ENCODE results near the gene MED13. TPM values are rescaled to one million over a fixed set of nuclear protein-coding genes. Genes with fewer than 3 reads are reported as not detected.

Gene MED13
- total and polyA plus RNA-seq, 9 of the 15 experiments (the other 6 are each of a cell fraction or from before 2014, with no cell fraction given) = 5.4 to 48.4 (median 28.2) TPM

DNA sequence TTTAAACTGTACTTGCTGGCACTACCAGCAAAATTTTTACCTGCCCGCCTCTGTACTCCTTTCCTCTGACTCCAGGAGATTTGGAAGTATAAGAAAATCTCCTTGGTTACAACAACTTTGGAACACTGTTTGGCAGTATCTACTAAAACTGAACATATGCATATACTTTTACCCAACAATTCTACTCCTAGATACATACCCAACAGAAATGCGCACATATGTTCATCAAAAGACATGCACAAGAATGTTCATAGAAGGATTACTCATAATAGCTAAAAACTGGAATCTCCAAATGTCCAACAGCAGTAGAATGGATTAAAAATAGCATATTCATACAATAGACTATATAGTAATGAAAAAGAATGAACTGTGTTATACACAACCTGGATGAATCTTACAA, 21.7 kb upstream of the MED13 start (continued):
- TF ChIP-seq, protein P1, sequence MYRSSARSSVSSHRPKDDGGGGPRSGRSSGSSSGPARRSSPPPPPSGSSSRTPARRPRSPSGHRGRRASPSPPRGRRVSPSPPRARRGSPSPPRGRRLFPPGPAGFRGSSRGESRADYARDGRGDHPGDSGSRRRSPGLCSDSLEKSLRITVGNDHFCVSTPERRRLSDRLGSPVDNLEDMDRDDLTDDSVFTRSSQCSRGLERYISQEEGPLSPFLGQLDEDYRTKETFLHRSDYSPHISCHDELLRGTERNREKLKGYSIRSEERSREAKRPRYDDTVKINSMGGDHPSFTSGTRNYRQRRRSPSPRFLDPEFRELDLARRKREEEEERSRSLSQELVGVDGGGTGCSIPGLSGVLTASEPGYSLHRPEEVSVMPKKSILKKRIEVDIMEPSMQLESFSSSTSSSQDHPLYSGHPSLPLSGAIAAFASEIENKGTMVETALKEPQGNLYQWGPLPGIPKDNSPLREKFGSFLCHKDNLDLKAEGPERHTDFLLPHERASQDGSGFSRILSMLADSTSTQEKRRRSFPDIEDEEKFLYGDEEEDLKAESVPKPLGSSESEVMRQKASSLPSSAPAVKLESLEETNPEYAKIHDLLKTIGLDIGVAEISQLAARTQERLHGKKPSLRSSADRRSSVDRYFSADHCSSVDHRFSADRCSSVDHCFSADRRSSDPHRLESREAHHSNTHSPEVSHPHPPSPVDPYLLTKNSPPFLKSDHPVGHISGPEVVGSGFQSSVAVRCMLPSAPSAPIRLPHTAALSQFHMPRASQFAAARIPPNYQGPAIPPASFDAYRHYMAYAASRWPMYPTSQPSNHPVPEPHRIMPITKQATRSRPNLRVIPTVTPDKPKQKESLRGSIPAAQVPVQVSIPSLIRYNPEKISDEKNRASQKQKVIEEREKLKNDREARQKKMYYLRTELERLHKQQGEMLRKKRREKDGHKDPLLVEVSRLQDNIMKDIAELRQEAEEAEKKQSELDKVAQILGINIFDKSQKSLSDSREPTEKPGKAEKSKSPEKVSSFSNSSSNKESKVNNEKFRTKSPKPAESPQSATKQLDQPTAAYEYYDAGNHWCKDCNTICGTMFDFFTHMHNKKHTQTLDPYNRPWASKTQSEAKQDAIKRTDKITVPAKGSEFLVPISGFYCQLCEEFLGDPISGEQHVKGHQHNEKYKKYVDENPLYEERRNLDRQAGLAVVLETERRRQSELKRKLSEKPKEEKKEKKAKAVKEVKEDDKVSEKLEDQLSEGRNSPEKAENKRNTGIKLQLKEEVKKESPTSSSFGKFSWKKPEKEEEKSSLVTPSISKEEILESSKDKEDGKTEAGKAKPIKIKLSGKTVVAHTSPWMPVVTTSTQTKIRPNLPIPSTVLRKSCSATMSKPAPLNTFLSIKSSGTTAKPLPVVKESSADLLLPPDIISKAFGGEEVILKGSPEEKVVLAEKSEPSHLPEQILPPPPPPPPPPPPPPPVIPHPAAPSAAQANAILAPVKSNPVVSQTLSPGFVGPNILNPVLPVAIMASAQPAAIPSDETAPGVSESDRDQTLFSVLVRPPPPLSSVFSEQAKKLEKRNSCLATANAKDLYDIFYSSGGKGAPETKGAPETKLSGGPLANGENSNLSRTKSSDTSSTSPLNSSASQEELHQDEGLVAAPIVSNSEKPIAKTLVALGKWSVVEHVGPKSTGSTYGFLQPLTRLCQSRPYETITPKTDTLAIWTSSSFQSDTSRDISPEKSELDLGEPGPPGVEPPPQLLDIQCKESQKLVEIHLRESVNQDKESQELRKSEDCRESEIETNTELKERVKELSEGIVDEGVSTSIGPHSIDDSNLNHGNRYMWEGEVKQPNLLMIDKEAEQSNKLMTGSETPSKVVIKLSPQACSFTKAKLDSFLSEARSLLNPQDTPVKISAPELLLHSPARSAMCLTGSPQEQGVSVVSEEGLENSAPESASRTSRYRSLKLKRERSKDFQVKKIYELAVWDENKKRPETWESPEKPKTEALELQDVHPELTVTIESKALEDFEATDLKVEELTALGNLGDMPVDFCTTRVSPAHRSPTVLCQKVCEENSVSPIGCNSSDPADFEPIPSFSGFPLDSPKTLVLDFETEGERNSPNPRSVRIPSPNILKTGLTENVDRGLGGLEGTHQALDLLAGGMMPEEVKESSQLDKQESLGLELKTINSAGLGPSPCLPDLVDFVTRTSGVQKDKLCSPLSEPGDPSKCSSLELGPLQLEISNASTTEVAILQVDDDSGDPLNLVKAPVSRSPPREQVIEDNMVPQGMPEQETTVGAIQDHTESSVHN (IDR thresholded peaks at IDR 0.05; ENCODE audit: borderline replicate concordance in 1 of 2, low read depth in 1 of 2) = no peak
